Gastroesophageal sphincter (tissue), 3 donors: Measurements from ENCODE around the gene LDLRAD2.

Experiments
- EP300 ChIP-seq: sonication (generic); formaldehyde crosslinking; IDR thresholded peaks from one replicate; pipeline ENCODE4 v1.6.1; 2017; ENCODE audit warnings: antibody characterized with exemption, mild to moderate bottlenecking
- TF ChIP-seq, protein P1 (sequence below), 4 experiments: fragments of 200-600 bp in 2 of 4; fragments of 450-650 bp in 2 of 4; sonication (generic) in 1 of 4; IDR thresholded peaks; one replicate each; pipeline ENCODE4 v1.5.1; 2017 to 2019; ENCODE audit warnings: antibody characterized with exemption in 4 of 4, mild to moderate bottlenecking in 2 of 4, moderate library complexity in 2 of 4

DNA sequence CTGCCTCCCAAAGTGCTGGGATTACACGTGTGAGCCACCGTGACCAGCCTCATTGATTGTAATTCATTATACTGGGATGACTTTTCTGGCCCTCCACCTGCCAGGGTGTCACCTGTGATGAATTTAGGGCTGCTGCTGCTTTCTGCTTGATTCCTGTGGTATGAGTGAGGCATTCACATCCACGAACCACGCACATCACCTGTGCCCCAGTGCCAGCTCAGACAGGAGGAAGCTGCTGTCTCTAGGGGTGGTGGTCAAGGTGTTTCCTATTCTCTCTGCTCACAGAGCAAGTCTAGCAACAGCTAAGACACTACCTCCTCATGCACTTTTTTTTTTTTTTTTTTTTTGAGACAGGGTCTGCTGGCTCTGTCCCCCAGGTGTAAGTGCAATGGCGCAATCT is 12.3 kb upstream of the LDLRAD2 start:
- TF ChIP-seq EP300 = no peak
- TF ChIP-seq, protein P1, sequence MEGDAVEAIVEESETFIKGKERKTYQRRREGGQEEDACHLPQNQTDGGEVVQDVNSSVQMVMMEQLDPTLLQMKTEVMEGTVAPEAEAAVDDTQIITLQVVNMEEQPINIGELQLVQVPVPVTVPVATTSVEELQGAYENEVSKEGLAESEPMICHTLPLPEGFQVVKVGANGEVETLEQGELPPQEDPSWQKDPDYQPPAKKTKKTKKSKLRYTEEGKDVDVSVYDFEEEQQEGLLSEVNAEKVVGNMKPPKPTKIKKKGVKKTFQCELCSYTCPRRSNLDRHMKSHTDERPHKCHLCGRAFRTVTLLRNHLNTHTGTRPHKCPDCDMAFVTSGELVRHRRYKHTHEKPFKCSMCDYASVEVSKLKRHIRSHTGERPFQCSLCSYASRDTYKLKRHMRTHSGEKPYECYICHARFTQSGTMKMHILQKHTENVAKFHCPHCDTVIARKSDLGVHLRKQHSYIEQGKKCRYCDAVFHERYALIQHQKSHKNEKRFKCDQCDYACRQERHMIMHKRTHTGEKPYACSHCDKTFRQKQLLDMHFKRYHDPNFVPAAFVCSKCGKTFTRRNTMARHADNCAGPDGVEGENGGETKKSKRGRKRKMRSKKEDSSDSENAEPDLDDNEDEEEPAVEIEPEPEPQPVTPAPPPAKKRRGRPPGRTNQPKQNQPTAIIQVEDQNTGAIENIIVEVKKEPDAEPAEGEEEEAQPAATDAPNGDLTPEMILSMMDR (IDR thresholded peaks at IDR 0.05) = no peak
